Measurements from ENCODE around the gene SLC13A1.

- TF ChIP-seq POLR2A (IDR thresholded peaks at IDR 0.05), result no peak
- TF ChIP-seq, protein P1, sequence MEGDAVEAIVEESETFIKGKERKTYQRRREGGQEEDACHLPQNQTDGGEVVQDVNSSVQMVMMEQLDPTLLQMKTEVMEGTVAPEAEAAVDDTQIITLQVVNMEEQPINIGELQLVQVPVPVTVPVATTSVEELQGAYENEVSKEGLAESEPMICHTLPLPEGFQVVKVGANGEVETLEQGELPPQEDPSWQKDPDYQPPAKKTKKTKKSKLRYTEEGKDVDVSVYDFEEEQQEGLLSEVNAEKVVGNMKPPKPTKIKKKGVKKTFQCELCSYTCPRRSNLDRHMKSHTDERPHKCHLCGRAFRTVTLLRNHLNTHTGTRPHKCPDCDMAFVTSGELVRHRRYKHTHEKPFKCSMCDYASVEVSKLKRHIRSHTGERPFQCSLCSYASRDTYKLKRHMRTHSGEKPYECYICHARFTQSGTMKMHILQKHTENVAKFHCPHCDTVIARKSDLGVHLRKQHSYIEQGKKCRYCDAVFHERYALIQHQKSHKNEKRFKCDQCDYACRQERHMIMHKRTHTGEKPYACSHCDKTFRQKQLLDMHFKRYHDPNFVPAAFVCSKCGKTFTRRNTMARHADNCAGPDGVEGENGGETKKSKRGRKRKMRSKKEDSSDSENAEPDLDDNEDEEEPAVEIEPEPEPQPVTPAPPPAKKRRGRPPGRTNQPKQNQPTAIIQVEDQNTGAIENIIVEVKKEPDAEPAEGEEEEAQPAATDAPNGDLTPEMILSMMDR (IDR thresholded peaks at IDR 0.05 in 4 of 5, conservative IDR thresholded peaks at IDR 0.05 in 1 of 5), result no peak
Measured at GRCh38 chr7:123231021-123232000, 31.5 kb upstream of the SLC13A1 start.
